Parathyroid adenoma (tissue), 2 donors: ENCODE data around the gene ULK4.
"Not testable (repeated sequence)": the region's sequence is repeated elsewhere in the genome, so short reads cannot be mapped to it uniquely, and the experiment has no call there.

Source experiments
- H2AFZ ChIP-seq: fragments of 300-600 bp; sonication (generic); one replicate; pipeline ENCODE4 v1.7.0; 2017; ENCODE audit warnings: antibody characterized with exemption, mild to moderate bottlenecking
- H3K27ac ChIP-seq: fragments of 300-600 bp; sonication (generic); one replicate; pipeline ENCODE4 v1.7.0; 2017
- H3K27me3 ChIP-seq: fragments of 300-600 bp; sonication (generic); one replicate; pipeline ENCODE4 v1.7.0; 2017; ENCODE audit warnings: low read length; ENCODE audit not compliant: control insufficient read depth, insufficient read depth
- H3K36me3 ChIP-seq: fragments of 300-600 bp; sonication (generic); one replicate; pipeline ENCODE4 v1.7.0; 2017; ENCODE audit warnings: low read length; ENCODE audit not compliant: control insufficient read depth, insufficient read depth
- H3K4me1 ChIP-seq: fragments of 300-600 bp; sonication (generic); one replicate; pipeline ENCODE4 v1.7.0; 2017; ENCODE audit warnings: control low read depth
- H3K4me2 ChIP-seq: fragments of 300-600 bp; sonication (generic); one replicate; pipeline ENCODE4 v1.7.0; 2017; ENCODE audit warnings: low read length
- H3K4me3 ChIP-seq: fragments of 300-600 bp; sonication (generic); one replicate; pipeline ENCODE4 v1.7.0; 2017; ENCODE audit warnings: low read depth, low read length
- H3K79me2 ChIP-seq: fragments of 300-600 bp; sonication (generic); one replicate; pipeline ENCODE4 v1.7.0; 2017; ENCODE audit warnings: control low read depth
- H3K9ac ChIP-seq: fragments of 300-600 bp; sonication (generic); one replicate; pipeline ENCODE4 v1.7.0; 2017; ENCODE audit warnings: mild to moderate bottlenecking
- H3K9me3 ChIP-seq: fragments of 300-600 bp; sonication (generic); one replicate; pipeline ENCODE4 v1.7.0; 2017; ENCODE audit warnings: low read length; ENCODE audit not compliant: control insufficient read depth
- CTCF ChIP-seq: fragments of 300-600 bp; sonication (generic); IDR thresholded peaks from one replicate; pipeline ENCODE4 v1.7.0; 2017; ENCODE audit warnings: antibody characterized with exemption, mild to moderate bottlenecking
- donor health status: primary hyperparathyroidism.

The ULK4 gene

GRCh38 chr3:41286305-41286704, 675.6 kb downstream of the ULK4 start:
- H3K79me2 ChIP-seq, result no peaks in the 10 kb centered on the region
- TF ChIP-seq CTCF, result no peak
- H3K9me3 ChIP-seq, result no peaks in the 10 kb centered on the region
- H3K36me3 ChIP-seq, result no peaks in the 10 kb centered on the region
- H3K4me3 ChIP-seq, result no peak overlapping the region
- no peak overlapping the region for H3K27ac ChIP-seq
- H3K9ac ChIP-seq, result no peak overlapping the region
- H3K4me2 ChIP-seq, result no peak overlapping the region
- no peaks in the 10 kb centered on the region for H3K4me1 ChIP-seq
- H3K27me3 ChIP-seq, result no peaks in the 10 kb centered on the region
- H2AFZ ChIP-seq, result no peak overlapping the region

GRCh38 chr3:41284934-41285333, 677.0 kb downstream of the ULK4 start:
- H3K79me2 ChIP-seq, H3K4me3 ChIP-seq, H3K9ac ChIP-seq, H3K36me3 ChIP-seq, H3K4me2 ChIP-seq, H3K4me1 ChIP-seq, H2AFZ ChIP-seq, H3K27me3 ChIP-seq, H3K9me3 ChIP-seq, H3K27ac ChIP-seq: not testable (repeated sequence)

- no peak overlapping the region for H3K4me2 ChIP-seq
- no peaks in the 10 kb centered on the region for H3K36me3 ChIP-seq
- H3K79me2 ChIP-seq, result no peaks in the 10 kb centered on the region
- H3K9ac ChIP-seq, result no peak overlapping the region
- H3K9me3 ChIP-seq, result no peaks in the 10 kb centered on the region
- no peak overlapping the region for H3K4me3 ChIP-seq
- no peak overlapping the region for H2AFZ ChIP-seq
- no peak for TF ChIP-seq CTCF
- H3K4me1 ChIP-seq, result no peaks in the 10 kb centered on the region
- H3K27ac ChIP-seq, result no peak overlapping the region
- no peaks in the 10 kb centered on the region for H3K27me3 ChIP-seq
These were observed 684.0 kb downstream of the ULK4 start for GRCh38 chr3:41277790-41278465.

GRCh38 chr3:41276191-41276590, 685.7 kb downstream of the ULK4 start:
- H3K79me2 ChIP-seq, result no peaks in the 10 kb centered on the region
- no peaks in the 10 kb centered on the region for H3K36me3 ChIP-seq
- H3K4me1 ChIP-seq, result no peaks in the 10 kb centered on the region
- no peaks in the 10 kb centered on the region for H3K9me3 ChIP-seq
- TF ChIP-seq CTCF, result no peak
- no peak overlapping the region for H3K4me2 ChIP-seq
- H3K9ac ChIP-seq, result no peak overlapping the region
- H3K27ac ChIP-seq, result no peak overlapping the region
- H3K27me3 ChIP-seq, result no peaks in the 10 kb centered on the region
- no peak overlapping the region for H3K4me3 ChIP-seq
- no peak overlapping the region for H2AFZ ChIP-seq

- Histone ChIP-seq H3K9me3 (no peaks in the 10 kb centered on the region), H3K4me3 (no peak overlapping the region), H2AFZ (no peak overlapping the region), H3K4me2 (no peak overlapping the region), H3K36me3 (no peaks in the 10 kb centered on the region), H3K9ac (no peak overlapping the region), H3K27ac (no peak overlapping the region), H3K27me3 (no peaks in the 10 kb centered on the region), H3K4me1 (no peaks in the 10 kb centered on the region), H3K79me2 (no peaks in the 10 kb centered on the region)
- no peak for TF ChIP-seq CTCF
These were observed 686.8 kb downstream of the ULK4 start for GRCh38 chr3:41274944-41275668.
